HG03521 (cell line): ENCODE data around the gene NOTCH1.

Experiments used
- ATAC-seq: cut with Tn5 transposase; IDR thresholded peaks from one replicate; pipeline ENCODE4 v1.9.1; 2021; ENCODE audit warnings: mild to moderate bottlenecking, moderate library complexity; ENCODE audit not compliant: unreplicated experiment

NOTCH1 gene

GRCh38 chr9:136504512-136505348, 41.1 kb downstream of the NOTCH1 start:
- ATAC-seq, result no peak

- no peak for ATAC-seq
Observed at GRCh38 chr9:136502940-136503550, 42.8 kb downstream of the NOTCH1 start.

- no peak for ATAC-seq
Observed at GRCh38 chr9:136502196-136502595, 43.7 kb downstream of the NOTCH1 start.

GRCh38 chr9:136501686-136502085, 44.2 kb downstream of the NOTCH1 start:
- no peak for ATAC-seq

GRCh38 chr9:136499935-136500910, 45.6 kb downstream of the NOTCH1 start:
- no peak for ATAC-seq

GRCh38 chr9:136499071-136499934, 46.5 kb downstream of the NOTCH1 start:
- ATAC-seq, result no peak

- ATAC-seq, result no peak
Observed at GRCh38 chr9:136497916-136498695, 47.7 kb downstream of the NOTCH1 start.

GRCh38 chr9:136496801-136497620, 48.8 kb downstream of the NOTCH1 start:
- no peak for ATAC-seq

- no peak for ATAC-seq
Observed at GRCh38 chr9:136496181-136496580, 49.7 kb downstream of the NOTCH1 start.

GRCh38 chr9:136495238-136495800, 50.5 kb downstream of the NOTCH1 start:
- ATAC-seq, result no peak

- ATAC-seq, result no peak
Observed at GRCh38 chr9:136494531-136495215, 51.2 kb downstream of the NOTCH1 start.

- ATAC-seq, result no peak
Observed at GRCh38 chr9:136494012-136494411, 51.8 kb downstream of the NOTCH1 start.

GRCh38 chr9:136493567-136493971, 52.3 kb downstream of the NOTCH1 start:
- no peak for ATAC-seq

GRCh38 chr9:136492978-136493522, 52.8 kb downstream of the NOTCH1 start:
- no peak for ATAC-seq

GRCh38 chr9:136489731-136490130, 56.1 kb downstream of the NOTCH1 start:
- no peak for ATAC-seq

- no peak for ATAC-seq
Observed at GRCh38 chr9:136488247-136489214, 57.3 kb downstream of the NOTCH1 start.
